Stimulated activated naive CD8-positive, alpha-beta T cell treated with anti-CD3 and anti-CD28 coated beads, Interleukin-15, amount 100 ng/mL, for 72 hours (primary cell): ENCODE measurements around the gene SPTBN1.
"Not testable (repeated sequence)": the region's sequence is repeated elsewhere in the genome, so short reads cannot be mapped to it uniquely, and the experiment has no call there.

ENCODE experiments used
- ATAC-seq: fragments of 150-1000 bp; cut with Tn5 transposase; 2 replicates; pipeline ENCODE4 v1.10.0; 2021; ENCODE audit warnings: mild to moderate bottlenecking, moderate library complexity
- DNase-seq, 2 donors: peaks; one replicate each; pipeline ENCODE4 v3.0.0; 2021 to 2022
- H3K27ac Mint-ChIP-seq, 2 donors: one replicate each; pipeline ENCODE4 v1.8.0; 2022; ENCODE audit warnings: mild to moderate bottlenecking in 2 of 2, mixed read lengths in 2 of 2, moderate library complexity in 2 of 2
- H3K27me3 Mint-ChIP-seq: one replicate; pipeline ENCODE4 v1.8.0; 2022; ENCODE audit warnings: mixed read lengths
- H3K4me1 Mint-ChIP-seq: one replicate; pipeline ENCODE4 v1.8.0; 2022; ENCODE audit warnings: mild to moderate bottlenecking, mixed read lengths
- H3K4me3 Mint-ChIP-seq, 2 donors: one replicate each; pipeline ENCODE4 v1.8.0; 2022; ENCODE audit warnings: mild to moderate bottlenecking in 2 of 2, mixed read lengths in 2 of 2, moderate library complexity in 1 of 2
- H3K9me3 Mint-ChIP-seq, 2 donors: one replicate each; pipeline ENCODE4 v1.8.0; 2022; ENCODE audit warnings: mixed read lengths in 2 of 2

SPTBN1 gene

DNA sequence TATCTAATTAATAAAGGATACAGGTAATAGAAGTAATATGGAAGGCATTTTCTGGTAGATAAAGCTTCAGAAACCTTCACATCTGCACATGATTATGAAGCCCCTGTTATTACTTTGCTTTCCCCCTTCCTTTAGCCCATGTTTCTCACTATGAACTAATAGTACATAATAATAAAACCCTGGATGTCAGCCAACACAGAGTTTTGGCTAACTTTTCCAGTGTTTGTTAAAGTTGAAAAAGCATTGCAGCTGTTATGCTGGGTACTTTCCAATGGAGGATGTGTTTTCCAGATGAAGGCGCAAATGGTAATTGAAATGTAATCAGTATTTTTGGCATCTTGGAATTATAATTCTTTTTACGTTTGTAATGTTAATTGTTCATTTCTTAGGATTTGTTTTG is 43.5 kb downstream of the SPTBN1 start:
- Mint-ChIP-seq H3K4me3 (no peak overlapping the region), H3K27ac (no peak overlapping the region), H3K9me3 (no peaks in the 10 kb centered on the region), H3K4me1 (no peaks in the 10 kb centered on the region), H3K27me3 (peaks cover 7% of the 10 kb centered on the region)
- DNase-seq (no peak), ATAC-seq (no peak)

DNA sequence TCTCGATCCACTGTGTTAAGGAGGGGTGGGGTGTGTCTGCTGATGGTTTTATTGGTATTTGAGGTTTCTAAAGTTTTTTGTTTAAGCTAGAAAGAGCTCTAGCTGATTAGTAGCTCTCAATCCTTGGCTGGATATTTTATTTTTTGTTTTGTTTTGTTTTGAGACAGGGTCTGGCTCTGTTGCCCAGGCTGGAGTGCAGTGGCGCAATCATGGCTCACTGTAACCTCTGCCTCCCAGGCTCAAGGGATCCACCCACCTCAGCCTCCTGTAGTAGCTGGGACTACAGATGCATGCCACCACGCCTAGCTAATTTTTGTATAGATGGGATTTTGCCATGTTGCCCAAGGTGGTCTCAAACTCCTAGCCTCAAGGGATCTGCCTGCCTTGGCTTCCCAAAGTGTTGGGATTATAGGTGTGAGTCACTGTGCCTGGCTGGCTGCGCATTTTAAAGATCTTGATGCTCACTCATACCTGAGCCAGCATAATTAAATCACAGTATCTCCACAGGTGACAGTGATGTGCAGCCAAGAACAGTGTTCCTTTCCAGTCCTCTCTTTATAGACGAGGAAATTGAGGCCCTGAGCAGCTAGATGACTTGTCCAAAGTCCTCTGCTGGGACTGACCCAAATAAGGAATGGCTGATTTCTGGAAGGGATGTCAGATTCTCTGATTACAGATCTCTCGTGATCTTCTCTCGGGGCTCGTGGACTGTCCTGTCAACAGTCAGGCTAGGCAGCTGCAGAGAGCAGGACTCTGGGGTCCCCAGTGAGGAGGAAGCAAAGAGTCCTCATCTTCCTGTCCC is 44.5 kb downstream of the SPTBN1 start:
- no peak overlapping the region for H3K27ac Mint-ChIP-seq
- H3K9me3 Mint-ChIP-seq: no peaks in the 10 kb centered on the region
- no peaks in the 10 kb centered on the region for H3K27me3 Mint-ChIP-seq
- no peak overlapping the region for H3K4me3 Mint-ChIP-seq
- DNase-seq (no peak), ATAC-seq (no peak)
- H3K4me1 Mint-ChIP-seq: no peaks in the 10 kb centered on the region

DNA sequence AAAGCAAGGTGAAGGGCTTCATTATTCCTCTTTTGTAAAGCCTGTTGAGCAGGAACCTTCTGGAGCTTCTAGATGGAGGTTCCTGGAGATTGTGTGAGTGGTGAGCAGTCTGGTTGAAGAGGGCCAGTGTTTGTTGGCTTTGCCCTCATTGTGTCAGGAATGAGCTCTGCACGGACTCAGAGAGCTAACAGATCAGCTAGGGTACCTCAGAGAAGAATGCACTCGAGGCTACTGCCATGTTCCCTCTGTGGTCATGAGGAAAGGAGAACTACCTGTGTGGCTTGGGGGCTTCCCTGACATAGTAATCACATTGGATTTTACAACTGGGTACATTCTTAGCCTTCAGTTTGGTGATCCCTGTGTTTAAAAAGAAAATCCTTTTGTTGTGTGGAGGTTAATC is 46.6 kb downstream of the SPTBN1 start:
- no peaks in the 10 kb centered on the region for H3K27me3 Mint-ChIP-seq
- H3K4me1 Mint-ChIP-seq: no peaks in the 10 kb centered on the region
- ATAC-seq: no peak
- no peaks in the 10 kb centered on the region for H3K9me3 Mint-ChIP-seq
- no peak overlapping the region for H3K27ac Mint-ChIP-seq
- DNase-seq: no peak
- no peak overlapping the region for H3K4me3 Mint-ChIP-seq

- Mint-ChIP-seq H3K27me3 (no peaks in the 10 kb centered on the region), H3K4me1 (no peaks in the 10 kb centered on the region), H3K9me3 (no peaks in the 10 kb centered on the region), H3K27ac (no peak overlapping the region), H3K4me3 (no peak overlapping the region)
- ATAC-seq (peak; percentile 78), DNase-seq (peak; percentile 30 to 41)
Observed at GRCh38 chr2:54503192-54503591, 47.1 kb downstream of the SPTBN1 start.

- Mint-ChIP-seq H3K4me3 (no peak overlapping the region), H3K4me1 (no peaks in the 10 kb centered on the region), H3K9me3 (no peaks in the 10 kb centered on the region), H3K27me3 (no peaks in the 10 kb centered on the region), H3K27ac (no peak overlapping the region)
- ATAC-seq: no peak
- no peak for DNase-seq
Observed at GRCh38 chr2:54503828-54504227, 47.7 kb downstream of the SPTBN1 start.

DNA sequence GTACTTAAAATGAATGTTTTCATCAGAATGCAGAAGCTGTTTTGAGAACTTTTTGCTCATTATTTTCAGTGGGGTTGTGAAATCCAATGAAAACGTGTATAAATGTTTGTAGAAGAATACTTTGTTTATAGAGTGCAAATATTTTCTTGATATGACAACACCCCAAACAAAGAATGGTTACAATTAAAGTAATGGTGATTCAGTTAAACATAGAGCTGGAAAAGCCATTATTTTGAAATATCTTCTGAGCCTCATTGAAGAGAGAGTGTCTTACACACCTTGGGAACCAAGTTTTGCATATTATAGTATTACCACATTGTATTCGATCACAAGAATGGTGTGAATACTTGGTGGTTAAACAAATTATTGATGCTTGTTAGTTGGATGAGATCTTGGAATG is 48.7 kb downstream of the SPTBN1 start:
- Mint-ChIP-seq H3K9me3 (no peaks in the 10 kb centered on the region), H3K27ac (no peak overlapping the region), H3K4me3 (no peak overlapping the region), H3K27me3 (no peaks in the 10 kb centered on the region), H3K4me1 (no peaks in the 10 kb centered on the region)
- no peak for ATAC-seq
- DNase-seq: no peak

- no peaks in the 10 kb centered on the region for H3K9me3 Mint-ChIP-seq
- ATAC-seq: no peak
- no peaks in the 10 kb centered on the region for H3K27me3 Mint-ChIP-seq
- no peak overlapping the region for H3K27ac Mint-ChIP-seq
- H3K4me3 Mint-ChIP-seq: no peak overlapping the region
- DNase-seq: no peak
- no peaks in the 10 kb centered on the region for H3K4me1 Mint-ChIP-seq
Observed at GRCh38 chr2:54508541-54508940, 52.4 kb downstream of the SPTBN1 start.

DNA sequence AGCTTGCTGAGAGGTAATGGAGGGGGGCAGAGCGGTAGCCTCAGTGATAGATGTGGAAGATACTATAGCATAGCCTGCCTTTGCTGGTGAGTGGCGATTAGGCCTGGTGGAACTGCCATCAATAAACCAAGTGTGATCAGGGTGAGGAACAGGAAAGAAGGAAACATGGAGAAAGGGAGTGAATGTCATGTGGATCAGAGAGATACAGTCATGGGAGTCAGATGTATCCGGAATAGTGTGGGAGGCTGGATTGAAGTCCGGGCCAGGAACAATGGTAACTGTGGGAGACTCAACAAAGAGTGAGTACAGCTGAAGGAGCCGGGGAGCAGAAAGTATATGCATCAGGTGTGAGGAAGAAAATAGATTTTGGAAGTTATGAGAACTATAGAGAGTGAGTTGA is 52.9 kb downstream of the SPTBN1 start:
- H3K4me1 Mint-ChIP-seq, DNase-seq, H3K9me3 Mint-ChIP-seq, ATAC-seq, H3K27me3 Mint-ChIP-seq, H3K27ac Mint-ChIP-seq, H3K4me3 Mint-ChIP-seq: not testable (repeated sequence)

GRCh38 chr2:54510916-54511315 is 54.8 kb downstream of the SPTBN1 start:
- no peak for ATAC-seq

GRCh38 chr2:54512183-54512582 is 56.1 kb downstream of the SPTBN1 start:
- no peak for DNase-seq
- Mint-ChIP-seq H3K9me3 (no peaks in the 10 kb centered on the region), H3K27ac (no peak overlapping the region), H3K4me3 (no peak overlapping the region), H3K27me3 (no peaks in the 10 kb centered on the region), H3K4me1 (no peaks in the 10 kb centered on the region)
- ATAC-seq: no peak

More at GRCh38 chr2:54510916-54511315, 54.8 kb downstream of the SPTBN1 start:
- no peak for DNase-seq
- H3K4me1 Mint-ChIP-seq: no peaks in the 10 kb centered on the region
- H3K4me3 Mint-ChIP-seq: no peak overlapping the region
- no peaks in the 10 kb centered on the region for H3K27me3 Mint-ChIP-seq
- no peak overlapping the region for H3K27ac Mint-ChIP-seq
- H3K9me3 Mint-ChIP-seq: no peaks in the 10 kb centered on the region

DNA sequence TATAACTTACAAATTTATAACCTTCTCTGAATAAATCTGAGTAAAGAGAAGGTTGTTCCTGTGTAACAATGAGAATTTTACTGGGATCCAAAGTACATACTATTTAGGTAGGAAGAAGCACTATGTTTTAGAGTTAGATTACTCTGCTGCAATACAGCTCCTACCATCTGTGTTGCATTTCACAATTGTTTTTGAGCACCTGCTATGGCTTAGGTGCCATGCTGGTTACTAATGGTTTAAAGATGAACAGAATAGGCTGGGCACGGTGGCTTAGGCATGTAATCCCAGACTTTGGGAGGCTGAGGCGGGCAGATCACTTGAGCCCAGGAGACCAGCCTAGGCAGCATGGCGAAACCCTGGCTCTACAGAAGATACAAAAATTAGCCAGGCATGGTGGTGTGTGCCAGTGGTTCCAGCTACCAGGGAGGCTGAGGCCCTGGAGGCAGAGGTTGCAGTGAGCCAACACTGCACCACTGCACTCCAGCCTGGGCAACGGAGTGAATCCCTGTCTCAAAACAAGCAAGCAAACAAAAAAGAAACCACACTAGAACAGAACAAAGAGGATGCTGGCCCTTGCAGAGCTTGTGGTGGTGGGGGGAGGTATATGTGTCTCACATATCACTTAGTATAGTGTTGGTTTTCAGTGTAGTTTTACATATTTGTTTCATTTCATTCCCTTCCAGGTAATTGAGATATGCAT is 56.7 kb downstream of the SPTBN1 start:
- Mint-ChIP-seq H3K4me1 (no peaks in the 10 kb centered on the region), H3K9me3 (no peaks in the 10 kb centered on the region), H3K4me3 (no peak overlapping the region), H3K27me3 (no peaks in the 10 kb centered on the region), H3K27ac (no peak overlapping the region)
- DNase-seq (no peak), ATAC-seq (no peak)

DNA sequence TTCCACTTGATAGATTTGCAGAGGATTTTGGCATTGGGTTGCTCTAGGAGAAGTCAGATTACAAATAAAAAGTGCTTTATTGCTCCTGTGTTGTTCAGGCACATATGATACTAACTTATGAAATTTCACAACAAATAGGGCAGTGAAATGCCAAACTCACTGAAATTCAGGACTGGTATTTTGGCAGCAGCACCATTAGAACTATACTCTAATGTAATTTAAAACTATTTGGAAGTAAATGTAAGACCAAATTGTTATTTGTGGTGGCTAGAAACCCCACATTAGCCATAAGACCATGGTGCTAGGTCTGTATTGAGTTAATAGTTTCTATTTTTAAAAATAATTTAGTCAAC is 57.2 kb downstream of the SPTBN1 start:
- H3K4me3 Mint-ChIP-seq: no peak overlapping the region
- ATAC-seq (no peak), DNase-seq (no peak)
- no peaks in the 10 kb centered on the region for H3K27me3 Mint-ChIP-seq
- H3K9me3 Mint-ChIP-seq: no peaks in the 10 kb centered on the region
- no peak overlapping the region for H3K27ac Mint-ChIP-seq
- no peaks in the 10 kb centered on the region for H3K4me1 Mint-ChIP-seq

- Mint-ChIP-seq H3K27ac (no peak overlapping the region), H3K4me1 (no peaks in the 10 kb centered on the region)
Observed at GRCh38 chr2:54514822-54515569, 58.9 kb downstream of the SPTBN1 start.

DNA sequence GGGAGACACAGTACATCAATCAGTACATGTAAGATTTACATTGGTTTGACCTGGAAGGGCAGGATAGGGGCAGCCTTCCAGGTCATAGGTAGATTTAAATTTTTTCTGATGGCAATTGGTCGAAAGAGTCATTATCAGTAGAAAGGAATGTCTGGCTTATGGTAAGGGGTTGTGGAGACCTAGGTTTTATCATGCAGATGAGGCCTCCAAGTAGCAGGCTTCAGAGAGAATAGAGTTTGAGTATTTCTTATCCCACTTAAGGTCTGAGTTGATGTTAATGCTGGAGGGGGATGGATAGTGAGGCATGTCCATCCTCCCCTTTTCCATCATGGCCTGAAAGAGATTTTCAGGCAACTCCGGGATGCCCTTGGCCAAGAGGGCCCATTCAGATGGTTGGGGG is 60.7 kb downstream of the SPTBN1 start:
- Mint-ChIP-seq H3K9me3 (no peaks in the 10 kb centered on the region), H3K4me1 (no peaks in the 10 kb centered on the region), H3K27ac (no peak overlapping the region), H3K27me3 (peaks cover 8% of the 10 kb centered on the region), H3K4me3 (no peak overlapping the region)
- DNase-seq (no peak), ATAC-seq (no peak)

More at GRCh38 chr2:54514822-54515569, 58.9 kb downstream of the SPTBN1 start:
- Mint-ChIP-seq H3K27me3 (peaks cover 8% of the 10 kb centered on the region), H3K9me3 (no peaks in the 10 kb centered on the region), H3K4me3 (no peak overlapping the region)
- DNase-seq (no peak), ATAC-seq (no peak)

- H3K9me3 Mint-ChIP-seq, ATAC-seq, H3K27me3 Mint-ChIP-seq, H3K27ac Mint-ChIP-seq, DNase-seq, H3K4me3 Mint-ChIP-seq, H3K4me1 Mint-ChIP-seq: not testable (repeated sequence)
Observed at GRCh38 chr2:54518016-54518415, 61.9 kb downstream of the SPTBN1 start.

DNA sequence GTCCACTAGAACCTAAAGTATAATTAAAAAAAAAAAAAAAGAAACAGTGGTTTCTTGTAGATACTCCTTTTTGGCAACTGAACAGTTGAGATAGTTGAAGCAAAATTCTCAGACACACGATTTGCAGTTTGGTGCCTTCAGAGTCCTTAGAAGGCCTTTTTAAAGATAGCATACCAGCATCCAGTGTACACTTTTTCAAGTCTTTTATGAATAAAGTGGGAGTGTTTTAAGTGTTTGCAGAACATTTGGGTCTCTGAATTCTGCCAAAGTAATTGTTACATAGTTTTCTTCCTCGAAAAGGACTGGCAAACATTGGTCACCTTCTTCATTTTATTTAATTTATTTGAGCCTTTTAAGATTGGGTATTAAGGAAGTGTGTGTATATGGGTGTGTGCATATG is 62.3 kb downstream of the SPTBN1 start:
- Mint-ChIP-seq H3K27me3 (peaks cover 8% of the 10 kb centered on the region), H3K27ac (no peak overlapping the region), H3K9me3 (no peaks in the 10 kb centered on the region), H3K4me3 (no peak overlapping the region), H3K4me1 (peaks cover 13% of the 10 kb centered on the region)
- DNase-seq (no peak), ATAC-seq (no peak)
